A549 (cell line): ENCODE measurements around the gene HOGA1. TPM values are rescaled to one million over a fixed set of nuclear protein-coding genes. Genes with fewer than 3 reads are reported as not detected.

ENCODE experiments used
- ATAC-seq, 2 experiments: fragments of 200-7000 bp in 1 of 2; fragments of >200 bp in 1 of 2; cut with Nextera tagmentation in 1 of 2; cut with Tn5 transposase in 1 of 2; 3 replicates each; pipeline versions ENCODE4 v1.8.0 to v1.9.1; 2018 to 2020; ENCODE audit warnings: mild to moderate bottlenecking in 1 of 2, moderate library complexity in 1 of 2
- CTCF ChIA-PET: fragments of 300-600 bp; sonication (Branson Sonifier 250); formaldehyde crosslinking; extraction: SDS; loops from one replicate; lab custom pipeline; 2021; ENCODE audit warnings: antibody characterized with exemption, inconsistent platforms; lab: Yijun Ruan, JAX
- POLR2A ChIA-PET: fragments of 350-600 bp; formaldehyde crosslinking; extraction: SDS; loops from one replicate; lab custom pipeline; 2021; ENCODE audit warnings: antibody characterized with exemption, inconsistent platforms; lab: Yijun Ruan, JAX
- DNase-seq, 2 experiments: peaks; one replicate each; pipeline versions ENCODE4 v3.0.0 to v3.0.0-alpha.2; 2011 to 2016; ENCODE audit warnings: low read depth in 1 of 2, low spot score in 1 of 2
- FAIRE-seq: peaks from 2 replicates; lab custom pipeline; 2011; peaks lifted over from hg19 to GRCh38; lab: Jason Lieb, UNC
- H3K27ac ChIP-seq, 2 experiments: fragments of >200 bp; sonication (Bioruptor Twin); formaldehyde crosslinking; 3 replicates each; pipeline ENCODE4 v1.5.1; 2016 to 2017
- H3K4me1 ChIP-seq: fragments of >200 bp; sonication (Bioruptor Twin); formaldehyde crosslinking; 3 replicates; pipeline ENCODE4 v1.6.1; 2016
- H3K4me2 ChIP-seq: fragments of >200 bp; sonication (Bioruptor Twin); formaldehyde crosslinking; 3 replicates; pipeline ENCODE4 v1.6.1; 2016
- H3K4me3 ChIP-seq: fragments of >200 bp; sonication (Bioruptor Twin); formaldehyde crosslinking; 3 replicates; pipeline ENCODE4 v1.5.1; 2016
- H3K9me3 ChIP-seq: fragments of >200 bp; sonication (Bioruptor Twin); formaldehyde crosslinking; 3 replicates; pipeline ENCODE4 v1.6.1; 2016
- BHLHE40 ChIP-seq: IDR thresholded peaks from 2 replicates; pipeline ENCODE4 v1.6.1; 2012; ENCODE audit warnings: low read depth, low read length, inconsistent platforms
- CEBPB ChIP-seq, 2 experiments: fragments of >200 bp in 1 of 2; sonication (Bioruptor Twin) in 1 of 2; formaldehyde crosslinking in 1 of 2; IDR thresholded peaks; 2 replicates each; pipeline ENCODE4 v1.6.1; 2012 to 2016
- CHD2 ChIP-seq: fragments of 150-350 bp; IDR thresholded peaks from 2 replicates; pipeline ENCODE4 v1.6.1; 2014; ENCODE audit warnings: low read length; ENCODE audit not compliant: partially characterized antibody
- EP300 ChIP-seq, 2 experiments: fragments of >200 bp; sonication (Bioruptor Twin); formaldehyde crosslinking; IDR thresholded peaks; 2 replicates in 1 of 2; 3 replicates in 1 of 2; pipeline ENCODE4 v1.6.1; 2016 to 2017
- FOSL2 ChIP-seq, 2 experiments: fragments of 450-650 bp in 1 of 2; fragments of >200 bp in 1 of 2; sonication (Bioruptor Twin) in 1 of 2; formaldehyde crosslinking; IDR thresholded peaks; 2 replicates each; pipeline versions ENCODE4 v1.5.0 to v1.6.1; 2016 to 2020; ENCODE audit warnings: mild to moderate bottlenecking in 1 of 2, moderate library complexity in 1 of 2
- FOXS1 ChIP-seq: fragments of 250-450 bp; sonication (Bioruptor Pico); IDR thresholded peaks from 2 replicates; pipeline ENCODE4 v1.5.0; 2020; ENCODE audit warnings: mild to moderate bottlenecking, moderate library complexity
- GATA3 ChIP-seq: IDR thresholded peaks from 2 replicates; pipeline ENCODE4 v1.6.1; 2012; ENCODE audit warnings: borderline replicate concordance
- HOXB13 ChIP-seq: fragments of 250-450 bp; sonication (Bioruptor Pico); IDR thresholded peaks from 2 replicates; pipeline ENCODE4 v1.5.0; 2020; ENCODE audit warnings: low read depth, mild to moderate bottlenecking, moderate library complexity
- JUN ChIP-seq, 2 experiments: fragments of >200 bp; sonication (Bioruptor Twin); formaldehyde crosslinking; IDR thresholded peaks; 2 replicates in 1 of 2; 3 replicates in 1 of 2; pipeline ENCODE4 v1.6.1; 2016 to 2017
- JUNB ChIP-seq: fragments of >200 bp; sonication (Bioruptor Twin); formaldehyde crosslinking; IDR thresholded peaks from 2 replicates; pipeline ENCODE4 v1.6.1; 2016
- NFE2L2 ChIP-seq: fragments of 150-350 bp; conservative IDR thresholded peaks from 2 replicates; pipeline ENCODE4 v1.6.1; 2014; ENCODE audit warnings: low read length
- RAD21 ChIP-seq, 2 experiments: fragments of >200 bp in 1 of 2; sonication (Bioruptor Twin) in 1 of 2; formaldehyde crosslinking in 1 of 2; IDR thresholded peaks in 1 of 2; conservative IDR thresholded peaks in 1 of 2; 2 replicates in 1 of 2; 3 replicates in 1 of 2; pipeline ENCODE4 v1.6.1; 2012 to 2018; ENCODE audit warnings: inconsistent platforms in 1 of 2
- RARB ChIP-seq: fragments of 250-450 bp; sonication (Bioruptor Pico); IDR thresholded peaks from 2 replicates; pipeline ENCODE4 v1.8.0; 2021; ENCODE audit warnings: mild to moderate bottlenecking, moderate library complexity
- RFX5 ChIP-seq: fragments of 450-650 bp; IDR thresholded peaks from 2 replicates; pipeline ENCODE4 v1.7.1; 2014; ENCODE audit warnings: antibody characterized with exemption, mild to moderate bottlenecking, moderate library complexity
- SMC3 ChIP-seq: fragments of >200 bp; sonication (Bioruptor Twin); formaldehyde crosslinking; IDR thresholded peaks from 3 replicates; pipeline ENCODE4 v1.6.1; 2018; ENCODE audit warnings: inconsistent platforms
- ZSCAN20 ChIP-seq: fragments of 250-450 bp; sonication (Bioruptor Pico); IDR thresholded peaks from 2 replicates; pipeline ENCODE4 v1.8.0; 2022; ENCODE audit warnings: mild to moderate bottlenecking, moderate library complexity
- WGBS: methylation state at CpG from one replicate; pipeline ENCODE4 v1.1.6; 2017; ENCODE audit errors: missing lambda C conversion rate; 5-methylcytosine and 5-hydroxymethylcytosine counted together
- polyA plus RNA-seq, 4 experiments: library from polyadenylated mRNA; depleted of rRNA in 3 of 4; stranded (reverse); fragments of >200 nt; fragmentation: RNase III in 1 of 4; extraction: RNeasy Plus Mini Kit Qiagen cat#74134 plus additional on column Dnase treatment in 1 of 4; gene quantifications; 2 replicates in 3 of 4; 3 replicates in 1 of 4; pipeline ENCODE4 v1.2.3, GENCODE V29; 2011 to 2017
- TF ChIP-seq, protein P1 (sequence below): fragments of >200 bp; sonication (Bioruptor Twin); formaldehyde crosslinking; IDR thresholded peaks from 3 replicates; pipeline ENCODE4 v1.6.1; 2016
- TF ChIP-seq, protein P2 (sequence below): fragments of 250-450 bp; sonication (Bioruptor Pico); IDR thresholded peaks from 2 replicates; pipeline ENCODE4 v1.5.0; 2020; ENCODE audit warnings: low read depth, mild to moderate bottlenecking, moderate library complexity
- TF ChIP-seq, protein P3 (sequence below): fragments of 150-350 bp; IDR thresholded peaks from 2 replicates; pipeline ENCODE4 v1.6.1; 2014; ENCODE audit warnings: low read depth, mild to moderate bottlenecking, low read length
- TF ChIP-seq, protein P4 (sequence below): fragments of >200 bp; sonication (Bioruptor Twin); formaldehyde crosslinking; IDR thresholded peaks from 2 replicates; pipeline ENCODE4 v1.6.1; 2016
- TF ChIP-seq, protein P5 (sequence below): IDR thresholded peaks from 2 replicates; pipeline ENCODE4 v1.6.1; 2012

HOGA1 gene
- polyA plus RNA-seq, 2 of the 4 experiments (the other 2 are of a cell fraction) = 2.0 to 3.1 TPM

DNA sequence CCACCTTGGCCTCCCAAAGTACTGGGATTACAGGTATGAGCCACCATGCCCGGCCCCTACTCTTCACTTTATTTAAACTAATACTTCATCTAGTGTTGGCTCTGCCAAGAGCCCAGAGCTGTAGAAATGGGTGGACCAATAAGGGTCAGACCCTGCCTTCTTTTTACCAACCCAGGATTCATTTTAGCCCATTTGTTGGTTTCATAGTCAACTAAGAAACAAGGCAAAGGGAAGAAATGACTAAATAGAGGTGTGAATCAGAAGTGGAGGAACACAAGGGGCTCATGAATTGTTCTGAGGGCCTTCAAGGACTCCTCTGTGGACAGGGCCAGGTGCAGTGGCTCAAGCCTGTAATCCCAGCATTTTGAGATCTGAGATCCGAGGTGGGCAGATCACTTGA lies 10.5 kb upstream of the HOGA1 start:
- Histone ChIP-seq H3K9me3 (no peaks in the 10 kb centered on the region), H3K4me3 (no peak overlapping the region), H3K4me1 (peaks cover 63% of the 10 kb centered on the region), H3K4me2 (peak overlapping the region; percentile 72; the same call in 2 of the 3 replicates), H3K27ac (peak overlapping the region; percentile 91 to 93)
- TF ChIP-seq ZSCAN20 (CRISPR knock-in tag) (no peak), SMC3 (no peak), FOXS1 (CRISPR knock-in tag) (no peak)
- TF ChIP-seq, protein P1, sequence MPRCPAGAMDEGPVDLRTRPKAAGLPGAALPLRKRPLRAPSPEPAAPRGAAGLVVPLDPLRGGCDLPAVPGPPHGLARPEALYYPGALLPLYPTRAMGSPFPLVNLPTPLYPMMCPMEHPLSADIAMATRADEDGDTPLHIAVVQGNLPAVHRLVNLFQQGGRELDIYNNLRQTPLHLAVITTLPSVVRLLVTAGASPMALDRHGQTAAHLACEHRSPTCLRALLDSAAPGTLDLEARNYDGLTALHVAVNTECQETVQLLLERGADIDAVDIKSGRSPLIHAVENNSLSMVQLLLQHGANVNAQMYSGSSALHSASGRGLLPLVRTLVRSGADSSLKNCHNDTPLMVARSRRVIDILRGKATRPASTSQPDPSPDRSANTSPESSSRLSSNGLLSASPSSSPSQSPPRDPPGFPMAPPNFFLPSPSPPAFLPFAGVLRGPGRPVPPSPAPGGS = no peak
- FAIRE-seq (no peak), ATAC-seq (no peak), DNase-seq (no peak)
- POLR2A ChIA-PET = no interaction called here
- CTCF ChIA-PET = interaction anchor here (1.2 to 33.8 kb wide), 8 partner anchors 17 to 128 kb away, joined by 3 to 1048 read pairs (median 15); partner anchors contain the start of genes C10orf62 and HOGA1
- 43% methylated on average over 2 of the region's 2 CpGs for WGBS

DNA sequence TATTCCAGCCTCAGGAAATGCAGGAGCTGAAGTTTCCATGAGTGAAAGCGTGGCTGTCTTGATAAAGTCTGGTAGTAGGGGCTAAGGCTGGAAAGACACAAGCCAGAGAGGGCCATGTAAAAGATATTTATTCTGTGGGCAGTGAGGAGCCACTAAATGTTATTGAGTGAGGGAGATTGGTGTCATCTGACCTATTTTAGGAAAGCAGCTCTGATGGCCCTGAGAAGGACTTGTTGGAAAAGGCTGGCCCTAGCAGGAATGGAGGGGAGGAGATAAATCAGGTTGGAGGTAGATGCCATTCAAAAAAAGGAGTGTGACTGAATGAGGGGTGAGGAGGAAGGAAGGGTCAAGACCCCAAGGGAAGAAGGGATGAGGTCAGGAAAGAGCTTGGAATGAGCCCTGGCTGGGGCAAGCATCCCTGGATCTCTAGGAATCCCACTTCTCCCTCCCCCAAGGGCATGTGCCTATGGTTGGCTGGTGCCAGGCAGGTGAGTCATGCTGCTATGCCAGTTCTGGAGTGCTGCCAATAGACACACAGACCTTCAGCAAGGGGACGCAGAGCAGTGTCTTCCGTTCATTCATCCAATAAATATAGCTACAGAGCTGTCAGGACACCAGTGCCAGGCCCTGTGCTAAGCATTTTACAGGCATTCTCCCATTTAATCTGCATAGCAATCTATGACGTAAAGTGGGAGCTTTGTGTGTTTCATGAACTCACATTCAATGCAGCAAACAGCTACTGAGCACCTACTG lies 9.6 kb upstream of the HOGA1 start:
- 22% methylated on average over 4 of the region's 4 CpGs for WGBS
- no peak for TF ChIP-seq CHD2
- TF ChIP-seq CEBPB (IDR thresholded peaks at IDR 0.05) = peak in 1 of 2 experiments; percentile 64; a peak in 1 of 4 replicates
- TF ChIP-seq RFX5 = peak; percentile 91
- peak; percentile 85 to 90; a peak in 4 of 5 replicates for TF ChIP-seq JUN (IDR thresholded peaks at IDR 0.05)
- TF ChIP-seq, protein P2, sequence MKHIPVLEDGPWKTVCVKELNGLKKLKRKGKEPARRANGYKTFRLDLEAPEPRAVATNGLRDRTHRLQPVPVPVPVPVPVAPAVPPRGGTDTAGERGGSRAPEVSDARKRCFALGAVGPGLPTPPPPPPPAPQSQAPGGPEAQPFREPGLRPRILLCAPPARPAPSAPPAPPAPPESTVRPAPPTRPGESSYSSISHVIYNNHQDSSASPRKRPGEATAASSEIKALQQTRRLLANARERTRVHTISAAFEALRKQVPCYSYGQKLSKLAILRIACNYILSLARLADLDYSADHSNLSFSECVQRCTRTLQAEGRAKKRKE (CRISPR knock-in tag) = no peak
- TF ChIP-seq, protein P3, sequence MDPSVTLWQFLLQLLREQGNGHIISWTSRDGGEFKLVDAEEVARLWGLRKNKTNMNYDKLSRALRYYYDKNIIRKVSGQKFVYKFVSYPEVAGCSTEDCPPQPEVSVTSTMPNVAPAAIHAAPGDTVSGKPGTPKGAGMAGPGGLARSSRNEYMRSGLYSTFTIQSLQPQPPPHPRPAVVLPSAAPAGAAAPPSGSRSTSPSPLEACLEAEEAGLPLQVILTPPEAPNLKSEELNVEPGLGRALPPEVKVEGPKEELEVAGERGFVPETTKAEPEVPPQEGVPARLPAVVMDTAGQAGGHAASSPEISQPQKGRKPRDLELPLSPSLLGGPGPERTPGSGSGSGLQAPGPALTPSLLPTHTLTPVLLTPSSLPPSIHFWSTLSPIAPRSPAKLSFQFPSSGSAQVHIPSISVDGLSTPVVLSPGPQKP = no peak
- peak; percentile 26; the same call in 1 of the 3 replicates for TF ChIP-seq SMC3
- TF ChIP-seq EP300 (IDR thresholded peaks at IDR 0.05) = peak; percentile 73 to 85; a peak in 2 of 5 replicates
- TF ChIP-seq, protein P1 = peak; percentile 79; the same call in 2 of the 3 replicates
- TF ChIP-seq NFE2L2 = no peak
- peak; percentile 77; the same call in 1 of the 2 replicates for TF ChIP-seq FOXS1 (CRISPR knock-in tag)
- TF ChIP-seq FOSL2 (IDR thresholded peaks at IDR 0.05) = peak; percentile 89
- TF ChIP-seq FOSL2 (CRISPR knock-in tag; IDR thresholded peaks at IDR 0.05) = peak; percentile 99
- TF ChIP-seq RAD21 (conservative IDR thresholded peaks at IDR 0.05 in 1 of 2, IDR thresholded peaks at IDR 0.05 in 1 of 2) = peak in 1 of 2 experiments; percentile 35; a peak in 2 of 5 replicates
- peak; percentile 98 for TF ChIP-seq GATA3
- 0 out of 2 replicates have a peak, but pooled peaks have one; percentile 37 for TF ChIP-seq RARB
- peak; percentile 63; the same call in 1 of the 2 replicates for TF ChIP-seq HOXB13
- peak; percentile 82 for TF ChIP-seq BHLHE40
- TF ChIP-seq, protein P4, sequence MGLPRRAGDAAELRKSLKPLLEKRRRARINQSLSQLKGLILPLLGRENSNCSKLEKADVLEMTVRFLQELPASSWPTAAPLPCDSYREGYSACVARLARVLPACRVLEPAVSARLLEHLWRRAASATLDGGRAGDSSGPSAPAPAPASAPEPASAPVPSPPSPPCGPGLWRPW = no peak
- peak; percentile 81 for TF ChIP-seq JUNB
- TF ChIP-seq, protein P5, sequence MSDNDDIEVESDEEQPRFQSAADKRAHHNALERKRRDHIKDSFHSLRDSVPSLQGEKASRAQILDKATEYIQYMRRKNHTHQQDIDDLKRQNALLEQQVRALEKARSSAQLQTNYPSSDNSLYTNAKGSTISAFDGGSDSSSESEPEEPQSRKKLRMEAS = peak; percentile 96
- TF ChIP-seq, all 56 proteins: peak for 15
- POLR2A ChIA-PET = interaction anchor here (0.8 to 2.1 kb wide), 7 partner anchors 9 to 150 kb away, joined by 3 to 9 read pairs (median 5); partner anchors contain the start of genes AVPI1 and HOGA1
- Histone ChIP-seq H3K4me2 (peak overlapping the region; percentile 72), H3K4me1 (peaks cover 63% of the 10 kb centered on the region), H3K9me3 (no peaks in the 10 kb centered on the region), H3K27ac (peak overlapping the region; percentile 91 to 93), H3K4me3 (no peak overlapping the region)
- CTCF ChIA-PET = interaction anchor here (0.6 to 33.8 kb wide), 12 partner anchors 18 to 157 kb away, joined by 3 to 1048 read pairs (median 4); partner anchors contain the start of genes C10orf62 and HOGA1
- DNase-seq (peak; percentile 98 to 100), FAIRE-seq (peak; percentile 100), ATAC-seq (peak; percentile 82 to 84)
